Astrocyte of the hippocampus (primary cell): ENCODE measurements around the gene ZACN.

Source experiments
- DNase-seq: peaks from one replicate; pipeline ENCODE4 v3.0.0; 2011; ENCODE audit warnings: low read depth, low spot score

ZACN gene

DNA sequence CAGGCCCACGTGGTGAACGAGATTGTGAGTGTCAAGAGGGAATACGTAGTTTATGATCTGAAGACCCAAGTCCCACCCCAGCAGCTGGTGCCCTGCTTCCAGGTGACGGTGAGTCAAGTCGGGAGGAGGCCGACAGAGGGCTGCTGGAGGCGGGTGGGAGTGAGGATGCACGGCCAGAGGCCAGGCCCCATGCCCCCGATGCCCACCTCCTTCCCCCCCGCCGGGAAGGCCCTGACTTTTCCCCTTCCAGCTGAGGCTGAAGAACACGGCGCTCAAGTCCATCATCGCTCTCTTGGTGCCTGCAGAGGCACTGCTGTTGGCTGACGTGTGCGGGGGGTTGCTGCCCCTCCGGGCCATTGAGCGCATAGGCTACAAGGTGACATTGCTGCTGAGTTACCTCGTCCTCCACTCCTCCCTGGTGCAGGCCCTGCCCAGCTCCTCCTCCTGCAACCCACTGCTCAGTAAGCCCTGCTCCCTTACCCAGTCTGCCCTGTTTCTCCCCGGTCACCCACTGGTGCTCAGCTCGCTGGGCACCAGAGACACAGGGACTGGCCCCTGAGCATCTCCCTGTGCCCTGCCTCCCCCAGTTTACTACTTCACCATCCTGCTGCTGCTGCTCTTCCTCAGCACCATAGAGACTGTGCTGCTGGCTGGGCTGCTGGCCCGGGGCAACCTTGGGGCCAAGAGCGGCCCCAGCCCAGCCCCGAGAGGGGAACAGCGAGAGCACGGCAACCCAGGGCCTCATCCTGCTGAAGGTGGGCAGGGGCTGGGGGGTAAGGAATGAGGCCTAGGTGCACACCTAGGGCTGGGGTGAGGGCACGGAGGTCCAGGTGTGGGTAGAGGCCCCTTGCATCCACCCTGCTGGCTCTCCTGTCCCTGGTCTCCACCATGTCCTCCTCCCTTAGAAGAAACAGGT is 2.6 kb downstream of the ZACN start:
- DNase-seq, result no peak

DNA sequence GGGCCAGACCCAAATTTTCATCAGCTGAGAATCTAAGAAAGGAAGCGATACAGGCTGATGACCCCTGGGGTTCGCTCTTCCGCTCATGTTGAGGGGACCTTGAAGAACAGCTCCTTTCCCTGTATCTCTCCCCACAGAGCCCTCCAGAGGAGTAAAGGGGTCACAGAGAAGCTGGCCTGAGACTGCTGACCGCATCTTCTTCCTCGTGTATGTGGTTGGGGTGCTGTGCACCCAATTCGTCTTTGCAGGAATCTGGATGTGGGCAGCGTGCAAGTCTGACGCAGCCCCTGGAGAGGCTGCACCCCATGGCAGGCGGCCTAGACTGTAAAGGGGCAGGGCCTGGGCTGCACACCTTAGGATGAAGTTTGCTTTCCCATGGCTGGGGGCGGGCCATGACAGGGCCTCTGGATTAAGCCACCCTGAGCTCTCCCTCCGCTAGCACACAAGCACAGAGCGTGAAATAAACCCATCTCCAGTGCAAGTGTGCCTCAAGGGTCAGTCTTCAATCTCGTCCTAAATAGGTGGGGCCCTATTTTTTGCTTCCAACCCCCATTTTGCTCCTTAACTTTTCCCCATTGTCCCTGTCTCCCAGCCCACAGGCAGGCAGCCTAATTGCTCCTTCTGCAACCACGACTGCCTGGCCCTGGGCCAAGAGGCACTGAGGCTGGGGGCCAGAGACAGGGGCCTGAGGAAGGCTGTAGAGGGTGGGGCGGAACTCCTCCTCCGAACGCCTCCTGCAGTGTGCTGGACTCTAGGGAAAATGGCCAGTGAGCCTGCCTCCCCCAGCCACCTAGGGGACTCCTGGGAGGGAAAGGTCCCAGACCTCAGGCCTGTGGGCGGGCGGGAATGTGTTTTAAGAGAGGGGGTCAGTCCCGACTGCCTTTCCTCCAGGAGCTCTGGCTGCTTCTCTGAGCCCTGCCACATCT is 3.6 kb downstream of the ZACN start:
- DNase-seq, result peak; percentile 47

DNA sequence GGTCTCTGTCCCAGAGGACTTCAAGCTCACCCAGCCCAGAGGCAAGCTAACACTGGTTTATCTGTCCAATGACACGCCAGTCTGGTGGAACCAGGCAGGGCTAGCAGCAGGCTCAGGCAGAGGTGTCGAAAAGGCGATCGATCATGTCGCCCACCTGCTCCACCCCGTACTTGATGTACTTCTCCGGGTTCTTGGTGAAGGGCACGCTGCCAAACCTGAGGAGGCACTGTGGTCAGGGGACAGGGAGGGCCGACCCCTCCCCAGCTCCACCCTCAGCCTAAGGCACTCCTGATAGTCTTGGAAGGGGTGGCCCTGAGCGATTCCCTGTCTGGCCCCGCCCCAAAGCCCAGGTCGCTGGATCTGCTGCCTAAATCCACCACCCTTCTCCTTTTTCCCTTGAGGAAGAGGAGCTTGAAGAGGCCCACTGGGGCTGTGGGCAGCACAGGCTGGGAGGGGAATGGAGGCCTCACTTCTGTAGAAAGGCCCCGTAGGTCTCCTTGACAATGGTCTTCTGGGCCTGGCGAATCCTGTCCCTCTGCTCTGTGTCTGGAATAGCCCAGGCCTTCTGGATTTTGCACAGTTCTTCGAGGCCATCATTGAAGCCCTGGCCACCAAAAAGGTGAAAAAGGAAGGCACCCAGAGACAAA is 4.7 kb downstream of the ZACN start:
- DNase-seq, result no peak

DNA sequence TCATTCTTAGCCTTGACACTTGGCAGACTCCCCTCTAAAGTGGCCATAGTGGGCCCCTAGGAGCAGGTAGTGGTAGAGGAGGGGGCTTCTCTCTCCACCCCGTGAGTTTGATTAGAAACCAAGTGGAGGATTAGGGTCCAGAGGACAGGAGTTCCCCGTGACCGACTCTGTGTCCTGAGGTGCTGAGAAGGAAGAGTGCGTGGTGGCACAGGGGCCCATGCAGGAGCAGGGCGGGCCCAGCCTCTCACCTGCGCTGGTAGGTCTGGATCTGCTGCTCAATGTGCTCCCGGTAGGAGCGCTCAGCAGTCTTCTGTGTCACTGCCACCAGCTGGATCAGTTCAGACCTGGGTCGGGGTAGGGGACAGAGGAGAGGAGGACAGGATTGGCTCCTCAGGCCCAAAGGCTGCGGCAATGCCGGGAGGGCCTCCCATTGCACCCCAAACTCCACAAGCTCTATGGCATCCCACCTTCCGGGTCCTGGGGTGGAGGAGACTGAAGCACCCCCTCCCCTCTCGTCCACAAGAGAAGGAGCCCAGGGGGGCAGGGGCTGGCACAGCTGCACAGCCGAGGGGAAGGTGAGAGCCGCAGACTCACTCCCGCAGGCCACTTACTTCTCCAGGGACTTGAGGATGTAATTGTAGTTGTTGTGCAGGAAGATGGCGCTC is 6.2 kb downstream of the ZACN start:
- no peak for DNase-seq

DNA sequence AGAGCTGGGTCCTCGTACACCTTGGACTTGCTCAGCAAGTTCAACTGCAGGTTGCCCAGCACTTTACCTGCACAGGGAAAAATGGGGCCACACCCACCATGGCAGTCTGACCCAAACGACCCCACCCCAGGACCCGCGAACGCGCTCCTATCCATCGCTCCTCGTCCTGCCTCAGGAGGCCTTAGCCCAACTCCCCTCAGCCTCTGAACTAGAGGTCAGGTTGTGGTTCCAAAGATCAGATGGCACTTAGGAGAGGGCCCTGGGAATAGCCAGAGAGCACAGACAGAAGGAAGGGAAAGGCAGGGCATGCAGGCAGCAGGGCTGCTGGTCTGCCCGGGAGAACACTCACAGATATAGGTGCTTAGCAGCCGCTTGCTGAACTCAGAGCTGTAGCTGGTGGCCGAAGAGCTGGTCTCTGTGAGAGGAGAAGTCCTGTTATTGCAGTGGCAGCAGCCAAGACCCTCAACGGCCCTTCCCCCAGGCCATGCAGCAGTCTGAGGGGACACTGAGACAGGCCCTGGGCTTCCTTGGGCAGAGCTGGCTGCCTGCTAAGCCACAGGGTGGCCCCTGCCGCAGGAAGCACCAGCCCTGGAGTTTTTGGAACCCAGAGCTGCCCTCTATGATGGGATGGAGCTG is 6.9 kb downstream of the ZACN start:
- DNase-seq, result no peak

DNA sequence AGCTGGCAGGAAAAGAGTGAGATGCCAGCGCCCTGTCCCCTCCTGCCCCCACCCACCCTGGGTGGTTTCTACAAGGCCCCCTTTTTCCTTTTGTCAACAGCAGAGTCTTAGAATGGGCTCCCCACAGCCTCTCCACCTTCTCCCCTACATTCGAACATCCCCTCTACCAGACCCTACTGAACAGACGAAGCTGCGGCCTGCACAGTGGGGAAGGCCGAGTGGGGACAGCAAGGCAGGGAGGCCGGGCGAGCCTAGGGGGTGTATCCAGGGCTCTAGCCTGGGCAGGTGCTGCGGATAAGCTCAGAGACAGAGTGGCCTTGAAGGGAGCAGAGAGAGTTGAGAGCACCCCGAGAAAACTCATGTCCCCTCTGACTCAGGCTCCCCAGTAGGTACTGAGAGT is 7.4 kb downstream of the ZACN start:
- no peak for DNase-seq

DNA sequence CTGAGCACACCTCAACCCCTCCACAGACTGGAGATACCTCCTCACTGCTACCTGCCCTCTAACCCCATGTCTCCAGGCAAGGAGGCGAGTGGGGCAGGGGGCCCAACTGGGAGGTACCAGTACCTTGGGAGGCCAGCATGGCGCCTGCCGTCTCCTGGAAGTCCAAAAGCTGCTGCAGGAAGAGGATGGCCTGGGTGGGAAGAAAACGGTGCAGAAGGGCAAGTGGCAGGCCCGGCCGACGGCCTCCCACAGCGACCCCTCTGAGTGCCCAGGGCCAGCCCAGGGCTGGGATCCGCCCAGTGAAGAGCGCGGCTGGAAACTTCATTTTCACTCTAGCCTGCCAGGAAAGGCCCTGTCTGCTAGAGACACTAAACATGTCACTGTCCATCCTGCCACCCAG is 8.5 kb downstream of the ZACN start:
- no peak for DNase-seq

DNA sequence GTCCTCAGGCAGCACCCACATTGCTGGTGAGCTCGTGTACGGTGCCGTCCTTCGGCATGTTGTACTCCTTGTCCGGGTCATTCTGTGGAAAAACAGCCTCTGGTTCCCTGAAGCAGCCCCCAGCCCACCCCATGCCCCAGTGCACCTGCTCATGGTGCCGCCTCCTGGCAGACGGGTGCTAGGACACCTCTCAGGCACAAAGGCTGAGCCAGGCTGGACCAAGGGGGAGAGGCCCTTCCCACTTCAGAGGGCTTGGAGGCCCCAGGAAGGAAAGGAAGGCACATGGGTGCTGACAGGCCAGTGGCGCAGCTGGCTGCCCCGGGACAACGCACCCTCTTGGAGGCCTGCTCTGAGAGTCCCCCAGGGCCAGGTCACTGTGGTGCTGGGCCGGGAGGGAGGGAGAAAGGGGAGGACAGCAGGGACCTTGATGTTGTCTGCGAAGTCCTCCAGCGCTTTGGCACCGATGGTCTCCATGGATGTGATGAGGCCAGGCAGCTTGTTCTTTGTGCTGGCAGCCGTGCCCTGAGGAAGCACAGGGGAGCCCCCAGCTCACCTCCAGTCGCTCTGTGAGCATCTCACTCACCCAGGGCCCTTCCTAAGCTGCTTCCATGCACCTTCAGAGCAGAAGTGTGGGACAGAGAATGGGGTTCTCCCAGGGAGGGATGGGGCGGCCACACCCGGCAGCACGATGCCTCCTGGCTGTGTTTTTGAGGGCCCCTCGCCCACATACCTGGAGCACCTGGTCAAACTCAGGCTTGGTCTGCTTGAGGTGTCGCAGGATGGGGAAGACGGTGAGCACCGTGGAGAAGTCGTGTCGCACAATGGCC is 9.3 kb downstream of the ZACN start:
- DNase-seq, result no peak

DNA sequence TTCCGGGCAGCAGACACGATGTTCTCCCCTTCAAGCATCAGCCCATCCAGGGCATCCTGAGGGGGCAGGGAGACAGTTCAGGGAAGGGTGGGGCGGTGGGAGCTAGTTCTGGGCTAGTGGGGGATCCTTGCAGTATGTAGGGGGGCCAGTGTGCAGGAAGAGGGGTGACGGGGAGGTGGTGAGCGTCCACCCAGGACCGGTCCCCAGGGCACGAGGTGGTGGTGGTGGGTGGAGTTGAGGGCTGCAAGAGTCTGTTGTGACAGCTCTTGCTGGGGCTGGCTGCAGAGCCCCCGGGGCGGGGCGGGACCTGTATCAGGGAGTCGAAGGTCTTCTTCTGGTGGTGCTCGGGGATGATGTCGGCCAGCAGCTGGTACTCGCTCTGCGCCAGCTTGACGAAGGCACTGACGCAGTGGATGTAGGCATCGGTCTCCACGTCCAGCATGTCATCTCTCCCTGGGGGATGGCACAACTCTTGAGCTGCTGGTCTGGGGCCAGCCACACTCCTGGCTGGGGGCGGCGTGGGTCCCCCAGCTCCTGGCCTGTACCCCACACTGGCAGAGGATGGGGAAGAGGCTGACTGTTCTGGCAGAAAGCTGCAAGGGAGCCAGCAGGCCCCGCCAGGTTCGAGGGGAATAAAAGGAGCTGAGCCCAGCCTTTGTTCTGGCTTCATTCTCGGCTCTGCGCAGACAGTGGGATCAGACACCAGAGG is 10.0 kb downstream of the ZACN start:
- no peak for DNase-seq

DNA sequence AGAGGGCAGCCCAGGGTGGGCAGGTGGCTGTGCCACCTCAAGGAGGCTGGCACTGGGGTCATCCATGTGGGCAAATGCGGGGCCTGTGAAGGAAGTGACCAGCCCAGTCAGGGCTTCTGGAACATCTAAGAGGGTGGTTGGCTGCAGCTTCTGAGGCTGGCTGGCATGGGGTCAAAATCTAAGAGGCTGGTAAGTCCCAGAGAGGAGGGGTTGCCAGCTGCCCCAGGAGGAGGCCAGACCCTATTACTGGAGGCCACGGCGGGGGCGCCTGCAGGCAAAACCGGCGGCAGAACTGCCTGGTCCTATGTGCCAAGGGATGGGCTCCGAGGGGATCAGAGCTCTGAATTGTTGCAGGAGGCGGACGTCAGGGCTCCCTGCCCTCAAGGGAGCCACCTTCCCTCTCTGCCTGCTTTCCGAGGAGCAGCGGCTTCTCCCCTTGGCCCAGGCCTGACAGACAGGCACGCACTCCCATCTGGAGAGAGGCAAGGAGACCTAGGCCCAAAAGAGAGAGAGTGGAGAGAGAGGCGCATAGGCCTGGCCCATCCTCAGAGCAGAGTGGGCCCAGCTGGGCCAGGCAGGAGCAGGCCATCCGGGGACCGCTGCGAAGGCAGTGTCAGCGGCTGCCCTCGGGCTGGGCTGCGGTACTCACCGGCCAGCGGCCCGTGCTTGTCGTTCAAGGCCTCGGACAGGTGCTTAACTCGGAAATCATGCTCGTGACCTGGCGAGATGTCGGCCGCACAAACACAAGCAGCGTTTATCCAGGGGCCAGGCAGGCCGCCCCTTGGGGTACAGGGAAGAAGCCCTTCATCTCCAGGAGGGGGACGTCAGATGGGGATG is 10.9 kb downstream of the ZACN start:
- no peak for DNase-seq

DNA sequence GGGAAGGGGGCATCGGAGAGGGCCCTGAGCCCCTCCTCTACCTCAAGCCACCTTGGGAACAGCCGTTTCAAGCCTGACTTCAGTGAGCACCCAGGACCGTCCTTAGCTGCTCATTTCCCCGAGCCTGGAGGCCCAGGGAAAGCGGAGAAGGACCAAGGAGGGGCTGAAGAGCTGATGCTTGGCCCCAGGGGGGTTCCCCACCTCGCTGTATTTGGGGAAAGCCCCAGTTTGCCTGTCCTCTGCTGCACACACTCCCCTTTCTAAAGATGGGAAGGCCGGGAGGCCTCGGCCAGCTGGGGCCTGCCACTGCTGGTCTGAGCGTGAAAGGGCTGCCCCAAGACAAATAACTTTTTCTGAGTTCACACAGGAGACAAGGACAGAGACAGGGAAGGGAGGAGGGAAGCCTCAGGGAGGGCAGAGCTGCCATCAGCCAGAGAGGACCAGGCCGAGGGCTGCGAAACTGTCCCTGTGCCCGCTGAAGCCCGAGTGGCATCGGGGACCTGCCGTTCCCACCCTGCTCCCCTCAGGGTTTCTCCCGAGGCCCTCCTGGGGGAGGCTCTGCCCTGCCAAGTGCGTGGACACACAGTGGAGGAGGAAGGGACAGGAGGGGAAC is 11.6 kb downstream of the ZACN start:
- no peak for DNase-seq

DNA sequence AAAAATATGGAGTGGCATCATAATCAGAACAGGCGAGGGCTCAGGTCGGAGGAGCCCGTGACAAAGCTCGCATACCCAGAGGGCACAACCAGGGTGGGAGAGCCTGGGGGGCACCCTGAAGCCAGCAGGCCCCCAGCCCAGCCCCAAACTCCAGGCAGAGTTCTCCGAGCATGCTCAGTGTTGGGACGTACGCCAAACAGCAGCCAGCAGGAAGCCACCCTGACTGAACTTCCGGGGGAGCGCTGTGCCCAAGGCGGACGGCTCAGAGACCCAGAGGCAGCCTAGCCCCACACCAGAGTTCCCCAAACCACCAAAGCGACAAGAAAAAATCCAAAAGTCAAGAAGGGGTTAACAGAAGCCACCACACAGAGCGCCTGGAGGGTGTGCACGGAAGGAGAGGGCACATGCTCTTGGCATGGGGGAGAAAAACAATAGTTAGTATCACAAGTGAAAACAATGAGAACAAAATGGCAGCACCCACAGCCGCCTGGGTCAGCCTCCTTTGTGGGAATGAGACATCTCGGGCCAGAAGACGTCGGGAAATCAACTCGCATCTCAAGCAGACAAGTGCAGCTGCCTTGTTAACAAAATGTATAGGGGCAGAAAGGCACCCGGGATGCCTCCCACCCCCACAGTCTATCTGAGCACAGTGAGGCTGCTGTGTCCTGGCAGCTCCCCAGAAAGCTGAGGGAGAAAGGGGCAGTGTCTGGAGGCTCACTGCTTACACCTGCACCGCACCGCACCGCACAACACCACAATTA is 12.7 kb downstream of the ZACN start:
- no peak for DNase-seq

DNA sequence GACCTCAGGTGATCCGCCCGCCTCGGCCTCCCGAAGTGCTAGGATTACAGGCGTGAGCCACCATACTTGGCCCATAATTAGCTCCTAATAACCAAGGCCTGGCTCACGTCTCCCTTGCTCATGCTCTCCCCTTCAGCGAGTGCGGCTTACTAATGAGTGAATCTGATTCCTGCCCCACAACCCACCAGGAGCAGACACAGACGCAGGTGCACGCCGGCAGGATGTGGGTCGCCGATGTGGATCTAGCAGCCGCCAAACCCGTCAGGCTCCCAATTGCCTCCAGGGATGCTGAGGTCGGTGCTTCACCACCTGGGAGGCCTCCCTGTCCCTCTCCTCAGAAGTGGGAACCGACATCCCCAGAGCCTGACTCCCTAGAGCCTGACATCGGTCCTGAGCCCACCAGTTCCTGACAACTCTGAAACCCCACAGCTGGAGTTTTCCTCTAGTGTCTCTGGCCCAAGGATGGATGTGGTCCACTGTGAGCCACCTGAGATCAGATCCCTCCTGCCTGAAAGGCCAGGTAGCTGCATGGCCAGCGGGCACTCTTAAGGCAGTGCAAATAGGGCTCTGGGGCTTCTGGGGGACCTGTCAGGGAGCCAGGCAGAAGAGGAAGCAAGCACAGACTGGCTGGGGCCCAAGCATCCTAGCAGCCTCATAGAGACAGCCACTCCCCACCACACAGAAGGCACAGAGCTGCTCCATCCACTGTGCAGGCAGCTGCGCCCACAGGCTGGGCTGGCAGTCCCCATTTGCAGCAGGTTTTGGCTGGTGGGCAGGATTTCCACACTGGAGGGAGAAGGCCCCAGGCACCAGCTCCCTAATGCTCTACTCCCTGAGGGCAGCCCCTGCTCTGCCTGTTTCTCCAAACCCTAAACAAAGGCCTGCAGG is 13.8 kb downstream of the ZACN start:
- no peak for DNase-seq

DNA sequence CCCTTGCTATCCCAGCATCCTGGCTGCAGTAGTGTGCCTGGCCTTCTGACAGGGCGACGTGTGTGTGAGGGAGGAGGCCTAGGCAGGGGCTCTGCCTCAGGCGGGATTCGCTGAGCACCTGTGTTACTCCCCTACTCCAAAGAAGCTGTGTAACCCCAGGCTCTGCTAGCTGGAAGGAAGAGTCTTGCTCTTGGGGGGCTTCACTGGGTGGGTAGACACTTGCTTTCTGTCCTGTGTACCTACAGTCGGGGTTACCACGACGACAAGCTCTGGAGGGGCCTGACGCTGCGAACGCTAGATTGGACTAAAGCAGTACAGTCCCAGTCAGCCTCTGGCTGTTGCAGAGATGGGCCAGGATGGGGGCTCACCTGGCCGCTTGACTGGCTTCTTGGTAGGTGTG is 15.1 kb downstream of the ZACN start:
- DNase-seq, result no peak

DNA sequence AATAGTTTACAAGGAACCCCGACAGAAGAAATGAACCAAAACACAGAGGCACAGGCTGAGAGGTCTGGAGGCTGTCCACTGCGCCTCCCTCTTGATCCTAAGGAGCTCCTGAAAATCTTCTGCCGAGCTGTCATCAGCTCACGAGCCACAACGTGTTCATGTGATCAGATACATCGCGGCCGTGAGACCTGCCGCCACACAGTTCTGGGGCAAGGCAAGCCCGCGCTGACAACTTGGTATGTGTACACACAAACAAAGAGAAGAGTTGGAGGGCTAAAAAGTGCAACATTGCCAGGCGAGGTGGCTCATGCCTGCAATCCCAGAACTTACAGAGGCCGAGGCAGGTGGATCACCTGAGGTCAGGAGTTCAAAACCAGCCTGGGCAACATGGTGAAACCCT is 17.0 kb downstream of the ZACN start:
- no peak for DNase-seq

DNA sequence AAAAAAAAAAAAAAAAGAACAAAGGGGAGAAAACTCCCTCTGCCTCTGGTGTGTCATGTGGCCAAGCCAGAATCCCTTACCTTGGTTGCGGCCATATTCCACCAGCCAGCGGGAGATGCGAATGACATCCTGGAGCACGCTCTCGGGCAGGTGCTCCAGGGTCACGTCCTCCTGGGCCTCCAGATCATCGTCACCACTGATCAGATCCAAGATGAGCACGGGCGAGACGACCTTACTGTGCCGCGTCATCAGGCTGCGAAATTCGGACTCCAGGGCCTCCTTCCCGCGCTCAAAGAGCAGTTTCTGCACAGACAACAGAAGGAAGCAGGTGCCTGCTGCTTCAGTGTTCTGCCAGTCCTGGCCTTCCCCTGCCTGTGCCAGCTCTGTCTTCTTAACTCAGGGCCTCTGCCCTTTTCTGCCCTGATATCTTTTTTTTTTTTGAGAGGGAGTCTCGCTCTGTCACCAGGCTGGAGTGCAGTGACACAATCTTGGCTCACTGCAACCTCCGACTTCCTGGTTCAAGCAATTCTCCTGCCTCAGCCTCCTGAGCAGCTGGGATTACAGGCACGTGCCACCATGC is 18.8 kb downstream of the ZACN start:
- DNase-seq, result no peak
